ENCODE measurements around the gene MORN1.
"Not testable (repeated sequence)": the region's sequence is repeated elsewhere in the genome, so short reads cannot be mapped to it uniquely, and the experiment has no call there.

Gene MORN1

DNA sequence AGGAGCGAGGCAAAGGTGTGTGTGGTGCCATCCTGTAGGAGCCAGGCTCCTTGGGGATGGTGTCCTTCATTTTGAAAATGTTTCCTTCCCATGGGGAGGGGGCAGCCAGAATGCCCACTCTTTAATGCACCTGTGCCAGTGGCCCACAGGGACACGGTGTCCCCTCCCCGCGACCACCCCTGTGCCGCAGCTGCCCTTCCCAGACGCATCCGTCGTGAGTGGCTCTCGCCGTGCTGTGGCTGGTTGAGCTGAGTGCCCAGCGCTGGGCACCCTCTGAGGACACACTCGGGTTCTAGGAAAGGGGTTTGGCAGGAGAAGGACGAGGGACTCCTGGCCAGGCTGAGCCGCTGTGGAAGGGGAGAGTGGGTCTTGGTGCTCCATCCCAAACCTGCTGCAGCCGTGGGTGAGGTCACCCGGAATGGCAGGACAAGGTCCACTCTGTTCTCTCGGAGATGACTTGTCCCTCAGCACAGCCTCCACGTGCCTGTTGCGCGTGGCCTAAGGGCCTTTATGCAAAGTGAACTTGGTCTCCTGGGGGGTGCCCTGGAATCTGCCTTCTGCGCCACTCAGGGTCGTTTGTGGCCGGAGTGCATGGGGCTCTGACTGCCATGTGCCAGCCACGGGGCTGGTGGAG, 88.9 kb downstream of the MORN1 start:
- DNase-seq: no peak

DNA sequence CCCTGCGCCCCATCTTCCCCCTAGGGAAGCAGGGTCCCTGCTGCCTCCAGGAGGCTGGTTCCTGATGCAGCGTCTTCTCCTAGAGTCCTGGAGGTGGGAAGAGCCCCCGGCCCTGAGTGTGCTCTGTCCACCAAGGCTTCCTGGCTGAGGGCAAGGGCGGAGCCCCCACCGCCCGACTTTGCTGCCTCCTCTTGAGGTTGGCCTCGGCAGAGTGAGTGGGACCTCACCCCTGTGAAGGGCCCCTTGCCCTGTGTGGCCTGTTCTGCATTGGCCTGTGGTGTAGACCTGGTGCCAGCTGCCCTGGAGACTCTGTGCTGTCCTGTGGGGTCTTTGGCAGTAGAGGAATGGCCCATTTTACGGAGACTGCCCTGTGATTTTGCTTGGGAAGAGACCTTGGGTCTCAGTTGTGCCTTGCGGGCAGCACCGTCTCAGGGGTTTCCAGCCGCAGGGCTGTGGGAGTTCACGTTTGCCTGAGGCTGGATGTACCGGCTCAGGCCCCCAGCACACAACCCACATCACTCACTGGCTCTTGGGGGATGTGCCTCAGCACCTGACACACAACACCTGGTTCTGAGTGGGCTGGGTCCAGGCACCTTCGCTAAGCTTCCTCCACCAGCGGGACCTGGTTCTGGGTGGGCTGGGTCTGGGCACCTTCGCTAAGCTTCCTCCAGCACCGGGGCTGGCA, 89.6 kb downstream of the MORN1 start:
- no peak for DNase-seq

DNA sequence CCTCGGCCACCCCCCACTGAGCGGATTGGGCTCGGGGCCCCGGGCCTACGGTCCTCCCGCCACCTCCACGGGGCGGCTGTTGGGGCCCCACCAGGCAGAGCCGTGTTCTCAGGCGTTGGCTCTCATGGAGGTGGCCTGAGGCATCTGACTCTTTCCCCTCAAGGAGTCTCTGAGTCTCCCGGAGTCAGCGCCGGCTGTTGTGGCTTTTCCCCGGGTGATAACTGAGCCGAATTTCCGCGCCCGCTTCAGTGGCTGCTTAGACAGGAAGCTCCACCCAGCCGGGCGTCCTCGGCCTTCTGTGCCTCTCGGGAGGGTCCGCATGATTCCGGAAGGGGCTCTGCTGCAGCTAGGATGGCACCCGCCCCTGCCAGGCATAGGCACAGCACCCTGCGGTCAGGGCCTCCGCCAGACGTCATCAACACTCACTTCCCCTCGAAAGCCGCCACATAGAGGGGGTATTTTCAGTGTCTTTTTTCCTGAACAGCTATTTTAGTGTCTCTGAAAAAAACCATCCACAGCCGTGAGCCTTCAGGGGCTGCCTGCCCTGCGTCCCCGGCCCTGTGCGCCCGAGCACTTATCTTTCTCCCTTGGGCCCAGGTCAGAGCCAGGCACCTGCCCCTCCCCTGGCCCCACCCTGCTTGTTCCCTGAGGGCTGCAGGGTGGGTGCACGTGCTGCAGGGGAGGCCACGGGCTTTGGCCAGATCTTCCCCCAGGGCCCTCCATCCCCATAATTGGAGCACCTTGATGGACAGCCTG, 90.3 kb downstream of the MORN1 start:
- DNase-seq: no peak

DNA sequence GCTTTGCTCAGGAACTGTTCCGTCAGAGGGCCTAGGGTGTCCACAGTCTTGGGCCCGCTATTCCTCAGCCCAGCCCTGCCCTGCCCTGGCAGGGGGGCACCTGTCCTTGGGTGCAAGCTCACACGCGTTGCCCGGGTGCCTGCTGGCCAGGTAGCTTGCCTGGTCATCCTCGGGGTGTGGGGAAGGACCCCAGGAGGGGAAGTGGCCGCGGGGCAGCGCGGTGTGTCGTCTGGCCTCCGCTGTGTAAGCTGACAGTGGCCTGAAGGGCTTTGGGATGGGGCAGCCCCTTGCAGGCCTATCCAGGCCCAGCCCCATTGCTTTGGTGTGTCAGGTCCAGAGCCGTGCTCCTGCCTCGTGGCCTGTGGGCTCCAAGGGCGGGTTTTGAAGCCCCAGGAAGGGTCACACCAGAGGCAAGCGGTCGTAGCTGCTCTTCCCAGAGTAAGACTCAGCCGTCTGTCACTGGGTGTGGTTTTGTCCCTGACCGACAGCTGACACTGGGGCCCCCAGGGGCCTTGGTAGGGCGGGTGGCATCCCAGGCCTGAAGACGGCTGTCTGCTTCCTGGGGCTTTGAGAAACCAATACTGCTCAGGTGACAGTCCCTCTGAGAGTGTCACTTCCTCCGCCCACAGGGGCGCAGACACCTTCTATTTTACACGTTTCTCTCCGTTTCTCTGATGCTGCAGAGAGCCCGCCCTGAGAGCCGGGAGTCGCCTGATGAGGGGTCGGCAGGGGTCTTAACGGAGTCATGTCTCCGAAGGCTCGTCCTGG, 91.2 kb downstream of the MORN1 start:
- no peak for DNase-seq

DNA sequence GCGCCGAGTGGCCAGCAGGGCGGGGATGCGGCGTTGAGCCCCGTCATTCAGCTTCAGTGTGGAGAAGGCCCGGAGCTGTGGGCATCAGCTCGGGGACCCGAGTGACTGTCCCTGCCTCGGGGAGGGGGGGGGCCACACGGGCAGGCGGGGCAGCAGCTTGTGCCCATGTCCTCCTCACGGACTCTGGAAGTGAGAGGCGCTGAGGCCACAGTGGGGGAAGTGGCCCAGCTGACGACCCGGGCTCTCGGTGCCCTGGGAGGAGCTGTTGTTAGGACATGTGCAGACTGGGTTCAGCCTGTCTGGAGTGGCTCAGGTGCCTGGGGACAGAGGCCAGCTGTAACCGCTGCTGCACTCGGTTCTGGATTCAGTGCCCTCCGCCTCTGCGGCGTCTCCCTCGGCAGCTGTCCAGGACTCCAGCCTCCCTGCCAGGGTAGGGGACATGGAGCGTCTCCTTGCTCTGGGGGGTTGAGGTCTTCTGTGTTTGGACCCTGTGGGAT, 92.2 kb downstream of the MORN1 start:
- no peak for DNase-seq

DNA sequence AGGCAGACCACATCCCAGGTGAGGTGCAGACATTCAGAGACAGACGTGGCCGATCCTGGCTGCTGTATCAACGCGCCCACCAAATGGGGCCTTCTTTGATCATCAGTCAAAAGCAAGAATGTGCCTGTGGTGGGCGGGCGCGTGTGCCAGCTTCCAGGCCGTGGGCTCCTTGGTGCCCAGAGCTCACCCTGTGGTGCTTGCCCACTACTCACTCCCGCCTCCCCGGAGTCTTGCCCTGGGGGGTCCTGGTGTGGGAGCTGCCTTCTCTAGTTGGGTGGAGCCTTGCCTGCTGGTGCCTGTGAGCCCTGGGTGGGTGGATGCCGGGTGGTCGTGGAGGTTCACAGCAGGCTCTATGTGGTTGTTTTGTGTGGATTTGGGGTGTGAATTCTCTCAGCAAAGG, 92.7 kb downstream of the MORN1 start:
- no peak for DNase-seq

DNA sequence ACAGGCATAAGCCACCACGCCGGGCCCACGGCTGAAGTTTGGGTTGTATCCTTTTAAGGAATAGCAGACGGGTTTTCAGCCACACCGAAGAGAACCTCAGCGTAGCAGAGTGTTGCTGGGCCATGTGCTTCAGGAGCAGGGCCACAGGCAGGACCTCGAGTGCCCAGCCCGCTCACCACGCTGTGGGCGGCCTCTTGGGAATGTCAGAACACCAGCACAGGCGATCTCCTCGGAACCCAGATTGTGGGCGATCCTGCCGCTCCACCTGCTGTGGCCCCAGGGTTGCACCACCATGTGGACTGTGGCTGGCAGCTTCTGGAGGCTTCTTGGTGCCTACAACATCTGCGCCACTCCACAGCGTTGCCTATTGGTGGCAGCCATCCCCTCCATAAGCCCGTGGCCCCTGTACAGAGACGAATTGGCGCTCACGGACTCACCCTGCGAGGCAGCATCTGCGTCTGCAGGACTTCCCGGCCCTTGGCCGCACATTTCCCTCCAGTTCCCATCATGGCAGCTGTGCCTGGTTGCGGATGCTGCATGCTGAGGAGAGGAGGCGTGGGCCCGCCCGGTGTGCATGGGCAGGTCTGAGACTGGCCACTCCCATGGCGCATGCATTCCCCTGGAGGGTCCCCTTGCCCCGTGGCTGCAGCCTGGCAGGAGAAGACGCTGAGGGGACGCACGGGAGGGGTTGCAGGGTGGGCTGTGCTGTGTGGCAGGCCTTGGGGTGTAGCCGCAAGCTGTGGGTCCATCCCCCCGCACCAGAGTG, 93.9 kb downstream of the MORN1 start:
- no peak for DNase-seq

DNA sequence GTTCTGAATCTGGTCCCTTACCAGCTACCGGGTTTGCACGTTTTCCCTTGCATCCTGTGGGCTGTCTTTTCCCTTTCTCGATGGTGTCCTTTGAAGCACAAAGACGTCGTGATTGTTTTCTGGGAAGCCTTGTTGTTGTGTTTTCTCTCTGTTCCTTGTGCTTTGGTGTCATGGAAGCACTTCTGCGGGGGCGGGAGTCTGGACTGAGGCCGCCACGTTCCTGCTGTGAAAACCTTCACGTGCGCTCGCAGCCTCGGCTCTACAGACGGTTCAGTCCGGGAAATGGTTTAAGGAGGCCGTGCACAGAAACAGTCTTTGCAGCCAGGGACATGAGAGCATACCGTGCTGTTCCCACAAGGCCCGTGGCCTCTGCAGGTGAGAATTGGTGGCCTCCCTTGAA, 94.7 kb downstream of the MORN1 start:
- DNase-seq: no peak

DNA sequence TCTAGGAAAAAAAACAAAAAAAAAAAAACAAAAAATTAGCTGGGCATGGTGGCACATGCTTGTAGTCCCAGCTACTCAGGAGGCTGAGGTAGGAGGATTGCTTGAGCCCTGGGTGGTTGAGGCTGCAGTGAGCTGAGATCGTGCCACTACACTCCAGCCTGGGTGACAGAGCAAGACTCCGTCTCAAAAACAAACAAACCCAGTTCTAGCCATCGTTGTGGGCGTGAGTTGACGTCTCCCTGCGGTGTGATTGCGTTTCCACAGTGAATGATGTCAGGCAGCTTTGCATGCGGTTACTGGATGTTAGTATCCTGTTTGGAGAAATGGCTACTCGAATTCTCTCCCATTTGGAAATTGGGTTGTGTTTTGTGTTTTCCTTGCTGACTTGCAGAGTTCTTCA, 95.1 kb downstream of the MORN1 start:
- not testable (repeated sequence) for DNase-seq

DNA sequence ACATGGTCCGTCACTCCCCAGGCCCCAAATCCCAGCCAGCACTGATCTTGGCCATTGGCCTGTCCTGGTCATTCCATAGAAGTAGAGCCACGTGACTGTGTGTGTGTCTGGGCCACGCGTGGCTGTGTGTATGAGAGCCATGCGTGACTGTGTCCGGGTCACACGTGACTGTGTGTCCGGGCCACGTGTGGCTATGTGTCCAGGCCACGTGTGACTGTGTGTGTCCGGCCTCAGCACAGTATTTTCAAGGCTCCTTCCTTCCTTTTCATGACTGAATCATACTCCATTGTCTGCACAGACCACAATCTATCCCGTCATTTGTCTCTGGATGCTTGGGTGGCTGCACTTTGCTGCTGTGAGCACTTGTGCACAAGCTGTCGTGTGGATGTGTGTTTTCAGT, 95.8 kb downstream of the MORN1 start:
- DNase-seq: no peak

DNA sequence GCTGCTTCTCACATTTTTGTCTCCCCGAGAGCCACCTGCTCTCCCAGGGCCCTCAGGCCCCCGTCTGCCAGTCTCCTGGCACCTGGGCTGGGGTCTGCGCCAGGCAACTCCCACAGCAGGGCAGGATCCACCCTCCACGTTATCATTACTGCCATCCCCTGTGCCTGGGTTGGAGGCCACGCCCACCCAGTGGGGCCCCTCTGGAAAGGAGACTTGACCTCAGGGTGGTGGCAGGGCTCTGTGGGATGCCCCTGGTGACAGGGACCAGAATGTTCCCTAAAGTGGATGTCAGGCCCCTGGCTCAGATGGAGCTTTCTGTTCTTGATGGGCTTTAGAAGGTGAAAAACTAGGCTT, 96.7 kb downstream of the MORN1 start:
- DNase-seq: no peak

DNA sequence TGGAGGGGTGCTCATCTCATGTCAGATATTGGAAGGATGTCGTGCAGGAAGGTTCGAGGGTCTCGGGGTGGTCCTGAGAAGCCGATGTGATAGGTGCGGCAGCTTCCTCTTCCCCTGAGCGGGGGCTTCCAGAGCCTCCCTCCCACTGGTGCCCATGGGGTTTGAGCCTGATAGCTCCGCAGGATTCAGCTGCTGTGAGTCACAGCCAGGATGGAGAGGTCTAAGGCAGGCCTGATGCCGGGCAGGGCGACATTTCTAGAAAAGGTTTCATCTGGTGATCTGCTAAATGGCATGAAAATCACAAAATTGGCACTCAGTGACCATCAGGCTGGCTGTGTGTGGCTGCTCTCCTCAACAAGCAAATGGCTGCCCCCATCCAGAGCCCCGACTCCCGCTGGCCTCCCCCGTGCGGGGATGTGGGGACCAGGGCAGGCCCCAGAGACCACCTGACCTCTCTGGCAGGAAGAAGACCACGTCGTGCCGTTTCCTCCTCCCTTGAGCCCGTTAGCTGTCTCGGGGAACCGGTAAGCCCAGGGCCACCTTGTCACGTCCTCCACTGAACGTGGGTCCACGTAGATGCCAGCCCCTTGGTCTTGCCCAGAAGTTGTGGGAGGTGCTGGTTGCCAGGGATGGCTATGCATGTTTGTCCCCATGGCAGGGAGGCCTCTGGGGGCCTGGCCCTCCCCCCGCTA, 97.2 kb downstream of the MORN1 start:
- no peak for DNase-seq

DNA sequence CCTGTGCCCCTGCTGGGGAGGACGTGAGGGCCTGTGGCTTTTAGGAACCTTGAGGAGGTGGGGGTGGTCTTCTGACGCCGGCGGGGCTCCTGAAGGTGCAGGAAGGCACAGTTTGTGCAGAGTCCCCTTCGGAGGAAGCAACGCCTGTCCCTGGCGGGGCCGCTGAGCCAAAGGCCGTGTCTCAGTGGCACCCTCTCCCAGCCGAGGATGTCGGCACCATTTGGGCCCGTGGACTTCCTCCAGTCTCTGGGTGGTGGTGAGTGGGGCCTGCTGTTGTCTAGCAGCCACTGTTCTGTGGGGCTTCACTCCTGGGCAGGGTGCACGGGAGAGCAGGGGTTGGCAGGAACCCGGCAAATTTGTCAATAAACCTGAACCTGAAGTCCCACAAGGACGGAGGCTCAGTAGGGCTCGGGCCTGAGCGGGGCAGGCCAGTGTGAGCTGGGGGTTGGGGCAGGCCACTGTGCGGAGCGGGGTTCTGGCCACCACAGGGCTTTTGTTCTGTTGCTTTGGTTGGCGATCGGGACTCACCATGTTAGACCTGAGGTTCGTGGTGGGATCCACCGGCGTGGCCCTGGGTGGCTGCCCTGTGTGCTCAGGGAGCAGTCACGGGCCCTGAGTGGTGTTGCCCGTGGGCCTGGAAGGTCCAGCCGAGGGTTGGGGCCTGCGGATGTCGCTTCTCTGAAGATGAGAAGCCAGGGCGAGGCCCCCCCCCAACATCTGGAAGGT, 98.5 kb downstream of the MORN1 start:
- DNase-seq: no peak

DNA sequence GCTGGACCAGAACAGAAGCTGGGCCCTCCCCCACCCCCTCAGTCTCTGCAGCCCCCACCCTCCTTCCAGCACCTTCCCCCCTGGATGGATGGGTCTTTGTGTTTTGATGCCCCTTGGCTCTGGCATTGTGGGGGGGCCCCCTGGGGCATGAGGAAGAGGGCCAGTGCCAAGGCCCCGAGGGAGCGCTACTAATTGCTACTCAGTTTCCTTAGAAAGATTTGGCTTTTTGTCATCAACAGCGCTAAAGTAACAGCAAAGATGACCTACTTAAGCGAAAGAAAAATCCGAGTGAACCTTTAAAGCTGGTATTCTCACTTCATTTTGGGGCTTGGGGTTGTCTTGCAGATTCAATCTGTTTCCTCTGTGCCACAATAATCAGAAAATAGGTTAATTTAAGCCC, 99.8 kb downstream of the MORN1 start:
- no peak for DNase-seq

DNA sequence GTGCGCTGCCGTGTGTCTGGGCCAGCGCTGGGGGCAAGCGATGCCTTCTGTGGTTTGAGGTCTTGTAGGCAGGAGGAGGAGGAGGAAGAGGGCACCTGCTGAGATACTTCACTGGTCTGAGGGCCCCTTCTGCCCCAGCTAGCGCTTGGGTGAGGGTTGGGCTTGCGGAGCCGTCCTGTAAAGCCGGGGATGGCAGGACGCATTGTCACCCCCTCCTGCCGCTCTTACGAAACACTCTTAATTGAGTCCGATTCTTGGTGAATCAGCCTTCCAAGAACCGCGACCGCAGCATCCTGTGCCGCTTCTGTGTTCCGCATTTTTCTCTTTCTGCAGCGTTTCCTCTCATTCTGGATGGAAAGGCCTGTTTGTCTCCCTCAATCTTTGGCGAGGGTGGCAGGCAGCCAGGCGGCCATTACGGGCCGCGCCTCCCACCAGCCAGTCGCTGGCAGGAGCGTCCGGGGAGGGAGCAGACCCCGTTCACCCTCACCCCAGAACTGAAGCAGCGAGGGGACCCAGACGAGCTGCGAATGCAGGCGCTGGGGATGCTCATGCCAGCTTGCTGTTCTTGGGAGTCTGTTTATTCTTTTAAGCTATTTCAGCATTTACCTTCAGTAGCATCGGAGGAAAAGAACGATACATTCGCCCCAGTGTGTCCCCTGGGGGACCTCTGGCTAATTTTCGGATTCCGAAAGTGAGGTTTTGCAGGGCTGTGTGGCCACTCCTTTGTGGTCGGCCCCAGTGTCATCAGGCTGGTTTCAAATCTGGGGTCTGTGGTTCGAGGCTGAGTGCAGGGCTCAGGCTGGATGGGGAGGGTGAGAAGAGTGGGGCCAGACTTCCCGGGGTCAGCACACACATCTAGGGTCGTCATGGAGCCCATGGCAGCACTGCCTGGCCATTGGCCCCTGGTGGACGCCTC, 100.5 kb downstream of the MORN1 start:
- no peak for DNase-seq

DNA sequence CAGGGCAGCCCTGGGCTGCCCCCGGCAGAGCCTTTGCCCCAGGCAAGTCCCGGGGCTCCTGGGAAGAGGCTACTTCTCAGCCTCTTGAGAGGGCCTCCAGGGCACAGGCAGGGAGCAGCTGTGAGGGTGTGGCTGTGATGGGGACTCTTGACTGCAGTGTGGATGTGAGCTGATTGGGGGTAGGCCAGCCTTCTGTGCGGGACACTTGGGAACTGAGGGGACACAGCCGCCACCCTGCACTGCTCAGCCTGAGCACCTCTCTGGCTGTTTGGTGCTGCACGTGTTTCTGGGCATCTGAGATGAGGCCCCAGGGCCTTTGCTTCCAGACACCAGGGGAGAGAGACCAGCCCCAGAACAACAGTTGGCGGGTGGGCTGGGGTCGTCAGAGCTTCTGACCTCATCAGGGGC, 101.2 kb downstream of the MORN1 start:
- DNase-seq: no peak

DNA sequence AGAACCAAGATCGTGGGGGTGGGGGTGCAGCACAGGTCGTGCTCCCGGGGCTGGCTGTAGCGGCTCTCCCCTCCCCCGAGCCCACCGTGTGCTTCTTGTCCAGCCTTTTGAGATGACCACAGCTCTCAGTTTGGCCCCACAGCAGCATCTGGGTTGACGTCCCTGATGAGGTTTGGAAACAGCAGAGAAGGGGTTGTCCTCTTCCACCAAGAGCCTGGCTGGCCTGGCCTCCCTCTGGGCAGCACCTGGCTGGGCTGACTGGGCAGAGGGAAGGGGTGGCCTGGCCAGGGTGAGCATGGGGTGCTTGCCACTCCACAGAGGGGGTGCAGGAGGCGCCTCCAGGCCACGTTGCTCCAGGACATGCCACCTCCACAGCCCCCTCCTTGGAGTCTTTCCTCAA, 101.7 kb downstream of the MORN1 start:
- no peak for DNase-seq

DNA sequence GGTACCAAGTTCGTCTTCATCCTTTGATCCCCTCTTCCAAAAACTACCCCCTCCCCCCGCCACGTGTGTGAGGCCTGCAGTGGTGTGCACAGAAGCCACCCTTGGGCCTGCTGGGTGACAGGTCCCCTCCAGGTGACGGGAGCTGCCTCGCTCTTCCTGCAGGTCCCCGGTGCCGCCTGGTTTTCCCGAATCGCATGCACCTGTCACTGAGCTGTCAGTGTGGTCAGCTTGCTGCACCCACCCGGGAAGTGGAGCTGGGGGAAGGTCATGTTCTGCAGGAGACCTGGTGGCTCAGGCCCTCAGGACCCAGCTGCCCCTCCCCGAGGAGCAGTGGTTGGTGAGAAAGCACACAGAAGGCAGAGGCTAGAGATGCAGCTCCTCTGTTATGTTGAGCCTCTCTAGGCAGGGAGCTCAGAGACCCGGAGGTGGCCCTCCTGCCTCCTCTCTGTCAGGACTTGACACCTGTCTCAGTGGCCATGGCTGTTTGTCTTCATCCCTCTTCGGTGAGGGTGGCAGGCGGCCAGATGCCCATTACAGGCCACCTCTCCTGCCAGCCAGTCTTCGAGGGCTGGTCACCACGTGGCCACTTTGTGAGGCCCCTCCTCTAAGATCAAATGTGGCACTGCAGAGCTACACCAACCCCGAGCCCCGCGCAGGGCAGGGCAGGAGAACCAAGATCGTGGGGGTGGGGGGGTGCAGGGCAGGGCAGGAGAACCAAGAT, 102.4 kb downstream of the MORN1 start:
- no peak for DNase-seq

DNA sequence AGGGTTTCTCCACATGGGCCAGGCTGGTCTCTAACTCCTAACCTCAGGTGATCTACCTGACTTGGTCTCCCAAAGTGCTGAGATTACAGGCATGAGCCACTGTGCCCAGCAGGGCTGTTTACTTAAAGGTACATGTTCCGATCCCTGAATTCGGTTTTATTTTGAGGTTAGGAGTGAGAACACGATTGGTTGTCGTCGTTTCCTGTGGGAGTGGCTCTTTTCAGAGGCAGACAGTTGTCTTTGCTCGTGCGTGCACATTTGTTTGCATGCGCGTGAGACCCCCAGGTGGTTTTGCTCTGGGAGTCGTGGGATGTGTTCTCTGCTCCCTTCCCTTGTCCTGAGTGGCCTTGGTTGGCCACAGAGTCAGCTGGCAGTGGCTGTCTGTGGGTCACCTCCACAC, 103.0 kb downstream of the MORN1 start:
- no peak for DNase-seq

DNA sequence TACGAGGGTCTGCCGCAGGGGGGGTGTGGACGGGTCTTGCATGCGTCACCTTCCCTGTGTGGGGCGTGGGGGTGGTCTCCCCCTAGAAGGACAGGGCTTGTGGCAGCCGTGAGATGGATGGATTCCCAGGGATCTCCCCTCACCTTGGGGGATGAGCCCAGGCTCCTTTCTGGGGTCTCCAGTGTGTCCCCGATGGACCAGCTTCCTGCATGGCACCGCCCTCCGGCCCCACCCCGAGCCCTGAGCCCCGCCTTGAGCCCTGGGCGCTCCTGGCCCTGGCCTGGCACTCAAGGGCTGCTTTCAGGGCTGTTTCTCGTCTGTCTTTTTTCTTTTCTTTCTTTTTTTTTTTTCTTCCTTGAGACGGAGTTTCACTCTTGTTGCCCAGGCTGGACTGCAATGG, 103.7 kb downstream of the MORN1 start:
- no peak for DNase-seq

All from NCI-H1417 treated with DMSO at 0.1 percent for 48 hours (cell line).